ENCODE data around the gene DNAI2.

DNA sequence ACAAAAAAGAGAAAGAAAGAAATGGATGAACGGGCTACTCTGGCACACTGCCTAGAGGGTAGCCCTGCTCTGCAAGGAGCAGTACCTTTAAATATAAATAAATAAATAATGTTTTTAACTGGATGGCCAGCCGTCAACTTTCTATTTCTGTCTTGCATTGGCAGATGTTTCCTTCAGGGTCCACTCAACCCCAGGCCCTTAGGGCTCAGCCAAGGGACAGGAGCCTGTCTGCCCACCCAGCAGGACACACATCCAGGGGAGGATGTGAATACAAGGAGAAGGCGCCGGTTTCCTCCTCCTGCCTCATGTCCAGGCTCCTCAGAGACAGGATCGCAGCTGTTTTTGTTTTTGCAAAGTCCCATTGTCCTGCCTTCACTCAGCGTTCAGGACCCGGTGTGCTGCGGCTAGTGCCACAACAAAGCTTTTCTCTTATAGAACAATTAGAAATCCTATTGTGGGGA is 38.1 kb upstream of the DNAI2 start:
- TF ChIP-seq, protein P1, sequence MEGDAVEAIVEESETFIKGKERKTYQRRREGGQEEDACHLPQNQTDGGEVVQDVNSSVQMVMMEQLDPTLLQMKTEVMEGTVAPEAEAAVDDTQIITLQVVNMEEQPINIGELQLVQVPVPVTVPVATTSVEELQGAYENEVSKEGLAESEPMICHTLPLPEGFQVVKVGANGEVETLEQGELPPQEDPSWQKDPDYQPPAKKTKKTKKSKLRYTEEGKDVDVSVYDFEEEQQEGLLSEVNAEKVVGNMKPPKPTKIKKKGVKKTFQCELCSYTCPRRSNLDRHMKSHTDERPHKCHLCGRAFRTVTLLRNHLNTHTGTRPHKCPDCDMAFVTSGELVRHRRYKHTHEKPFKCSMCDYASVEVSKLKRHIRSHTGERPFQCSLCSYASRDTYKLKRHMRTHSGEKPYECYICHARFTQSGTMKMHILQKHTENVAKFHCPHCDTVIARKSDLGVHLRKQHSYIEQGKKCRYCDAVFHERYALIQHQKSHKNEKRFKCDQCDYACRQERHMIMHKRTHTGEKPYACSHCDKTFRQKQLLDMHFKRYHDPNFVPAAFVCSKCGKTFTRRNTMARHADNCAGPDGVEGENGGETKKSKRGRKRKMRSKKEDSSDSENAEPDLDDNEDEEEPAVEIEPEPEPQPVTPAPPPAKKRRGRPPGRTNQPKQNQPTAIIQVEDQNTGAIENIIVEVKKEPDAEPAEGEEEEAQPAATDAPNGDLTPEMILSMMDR (IDR thresholded peaks at IDR 0.05; ENCODE audit: poor library complexity, severe bottlenecking), result no peak
- no peak for TF ChIP-seq TAF1 (IDR thresholded peaks at IDR 0.05; ENCODE audit: low read depth)
- TF ChIP-seq, protein P2, sequence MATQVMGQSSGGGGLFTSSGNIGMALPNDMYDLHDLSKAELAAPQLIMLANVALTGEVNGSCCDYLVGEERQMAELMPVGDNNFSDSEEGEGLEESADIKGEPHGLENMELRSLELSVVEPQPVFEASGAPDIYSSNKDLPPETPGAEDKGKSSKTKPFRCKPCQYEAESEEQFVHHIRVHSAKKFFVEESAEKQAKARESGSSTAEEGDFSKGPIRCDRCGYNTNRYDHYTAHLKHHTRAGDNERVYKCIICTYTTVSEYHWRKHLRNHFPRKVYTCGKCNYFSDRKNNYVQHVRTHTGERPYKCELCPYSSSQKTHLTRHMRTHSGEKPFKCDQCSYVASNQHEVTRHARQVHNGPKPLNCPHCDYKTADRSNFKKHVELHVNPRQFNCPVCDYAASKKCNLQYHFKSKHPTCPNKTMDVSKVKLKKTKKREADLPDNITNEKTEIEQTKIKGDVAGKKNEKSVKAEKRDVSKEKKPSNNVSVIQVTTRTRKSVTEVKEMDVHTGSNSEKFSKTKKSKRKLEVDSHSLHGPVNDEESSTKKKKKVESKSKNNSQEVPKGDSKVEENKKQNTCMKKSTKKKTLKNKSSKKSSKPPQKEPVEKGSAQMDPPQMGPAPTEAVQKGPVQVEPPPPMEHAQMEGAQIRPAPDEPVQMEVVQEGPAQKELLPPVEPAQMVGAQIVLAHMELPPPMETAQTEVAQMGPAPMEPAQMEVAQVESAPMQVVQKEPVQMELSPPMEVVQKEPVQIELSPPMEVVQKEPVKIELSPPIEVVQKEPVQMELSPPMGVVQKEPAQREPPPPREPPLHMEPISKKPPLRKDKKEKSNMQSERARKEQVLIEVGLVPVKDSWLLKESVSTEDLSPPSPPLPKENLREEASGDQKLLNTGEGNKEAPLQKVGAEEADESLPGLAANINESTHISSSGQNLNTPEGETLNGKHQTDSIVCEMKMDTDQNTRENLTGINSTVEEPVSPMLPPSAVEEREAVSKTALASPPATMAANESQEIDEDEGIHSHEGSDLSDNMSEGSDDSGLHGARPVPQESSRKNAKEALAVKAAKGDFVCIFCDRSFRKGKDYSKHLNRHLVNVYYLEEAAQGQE (IDR thresholded peaks at IDR 0.05; ENCODE audit: borderline replicate concordance), result no peak
- TF ChIP-seq POLR2AphosphoS5 (IDR thresholded peaks at IDR 0.05), result no peak
- no peak for TF ChIP-seq SMC3 (conservative IDR thresholded peaks at IDR 0.05; ENCODE audit: poor library complexity)
- TF ChIP-seq EP300 (conservative IDR thresholded peaks at IDR 0.05; ENCODE audit: poor library complexity, severe bottlenecking), result no peak
- no peak for TF ChIP-seq MXI1 (conservative IDR thresholded peaks at IDR 0.05; ENCODE audit: poor library complexity, severe bottlenecking)
- no peak for TF ChIP-seq EZH2 (IDR thresholded peaks at IDR 0.05; ENCODE audit: borderline replicate concordance, insufficient read depth, low read length, poor library complexity, severe bottlenecking)

Measured in neural cell (in vitro differentiated cells).